Middle frontal gyrus (tissue), 1 donor: Measurements from ENCODE around the gene CPSF3.
"Not testable (repeated sequence)": the region's sequence is repeated elsewhere in the genome, so short reads cannot be mapped to it uniquely, and the experiment has no call there.

Experiments
- DNase-seq: peaks from one replicate; pipeline ENCODE4 v3.0.0-alpha.2; 2015; ENCODE audit warnings: low spot score; ENCODE audit errors: extremely low spot score

The CPSF3 gene

GRCh38 chr2:9394816-9395215 is 28.6 kb upstream of the CPSF3 start:
- no peak for DNase-seq

- DNase-seq: no peak
These were observed 26.3 kb upstream of the CPSF3 start for GRCh38 chr2:9397201-9397600.

DNA sequence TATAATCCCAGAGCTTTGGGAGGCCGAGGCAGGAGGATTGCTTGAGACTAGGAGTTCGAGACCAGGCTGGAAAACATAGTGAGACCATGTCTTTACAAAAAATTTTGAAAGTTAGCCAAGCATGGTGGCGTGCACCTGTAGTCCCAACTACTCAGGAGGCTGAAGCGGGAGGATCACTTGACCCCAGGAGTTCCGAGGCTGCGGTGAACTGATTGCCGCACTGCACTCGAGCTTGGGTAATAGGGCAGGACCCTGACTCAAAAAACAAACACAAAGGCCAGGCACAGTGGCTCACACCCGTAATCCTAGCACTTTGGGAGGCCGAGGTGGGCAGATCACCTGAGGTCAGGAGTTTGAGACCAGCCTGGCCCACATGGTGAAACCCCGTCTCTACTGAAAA is 25.2 kb upstream of the CPSF3 start:
- DNase-seq: not testable (repeated sequence)

DNA sequence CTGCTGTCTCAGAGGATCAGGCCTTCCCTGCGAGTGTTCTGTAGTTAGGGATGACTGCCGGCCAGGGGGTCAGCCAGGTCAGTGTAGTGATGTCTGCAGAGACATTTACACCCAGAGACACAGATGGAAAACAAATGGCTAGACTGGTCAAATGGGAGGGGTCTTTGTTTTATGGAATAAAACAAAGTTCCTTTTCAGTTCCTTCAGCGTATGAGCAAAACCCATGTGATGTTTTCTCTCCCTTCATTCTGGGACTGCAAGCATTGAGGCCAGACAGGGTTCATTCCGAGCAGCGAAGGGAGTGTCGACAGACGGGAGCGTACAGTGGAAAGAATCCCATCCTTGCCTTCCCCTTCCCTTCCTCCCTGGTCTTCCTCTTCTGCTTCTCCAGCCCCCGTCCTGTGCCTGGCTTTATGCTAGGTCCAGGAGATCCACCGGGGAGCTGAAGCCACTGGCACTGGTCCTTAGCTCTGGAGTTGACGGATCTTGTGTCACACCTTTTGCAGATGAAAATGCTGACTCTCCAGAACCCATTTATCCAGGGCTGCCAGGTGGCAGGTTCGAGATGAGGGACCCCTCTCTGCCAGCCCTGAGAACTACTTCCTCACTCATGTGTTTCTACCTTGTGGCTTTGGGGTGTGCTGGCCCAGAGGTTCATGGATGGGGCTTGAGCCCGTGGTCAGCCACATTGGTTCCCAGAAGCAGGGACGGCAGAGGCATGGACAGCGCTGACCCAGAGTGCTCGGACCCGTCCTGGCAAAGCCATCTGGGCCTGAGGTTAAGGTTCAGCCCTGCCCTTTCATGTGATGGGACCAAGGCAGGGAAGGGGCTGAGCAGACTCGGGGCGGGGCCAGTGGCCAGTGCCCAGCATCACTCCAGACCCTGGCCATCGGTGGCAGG is 24.3 kb upstream of the CPSF3 start:
- DNase-seq: no peak

DNA sequence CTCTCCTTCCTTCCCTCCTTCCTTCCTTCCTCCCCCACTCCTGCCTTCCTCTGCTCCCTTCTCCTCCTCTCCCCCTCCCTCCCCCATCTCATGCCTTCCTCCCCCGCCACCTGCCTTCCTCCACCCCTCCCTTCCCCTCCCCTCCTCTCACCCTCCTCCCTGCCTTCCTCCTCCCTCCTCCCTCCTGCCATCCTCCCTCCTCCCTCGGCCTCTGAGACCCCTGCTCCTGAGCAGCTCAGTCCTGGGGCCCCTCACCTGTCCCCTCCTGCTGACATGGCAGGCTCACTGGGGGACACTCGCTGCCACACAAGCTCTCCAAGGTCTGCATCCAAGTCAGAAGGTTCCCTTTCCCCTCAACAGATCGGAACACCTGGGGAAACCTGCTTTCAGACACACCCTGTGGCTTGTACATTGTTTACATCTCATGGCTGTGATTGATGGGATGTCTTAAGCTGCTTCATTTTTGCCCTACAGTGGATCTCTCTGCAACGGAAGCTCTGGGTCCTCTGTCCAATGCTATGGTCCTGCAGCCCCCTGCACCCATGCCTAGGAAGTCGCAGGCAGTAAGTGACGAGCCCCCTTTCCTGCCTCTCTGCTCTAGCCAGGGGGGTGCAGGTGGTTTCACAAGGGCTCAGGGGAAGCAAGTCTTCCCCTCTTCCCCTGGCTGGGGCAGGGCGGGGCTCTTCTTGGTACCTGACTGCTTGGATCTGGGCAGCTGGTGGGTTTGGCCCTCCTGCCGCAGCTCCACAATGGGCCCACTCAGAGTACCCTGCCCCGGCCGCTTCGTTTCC is 23.0 kb upstream of the CPSF3 start:
- no peak for DNase-seq

DNA sequence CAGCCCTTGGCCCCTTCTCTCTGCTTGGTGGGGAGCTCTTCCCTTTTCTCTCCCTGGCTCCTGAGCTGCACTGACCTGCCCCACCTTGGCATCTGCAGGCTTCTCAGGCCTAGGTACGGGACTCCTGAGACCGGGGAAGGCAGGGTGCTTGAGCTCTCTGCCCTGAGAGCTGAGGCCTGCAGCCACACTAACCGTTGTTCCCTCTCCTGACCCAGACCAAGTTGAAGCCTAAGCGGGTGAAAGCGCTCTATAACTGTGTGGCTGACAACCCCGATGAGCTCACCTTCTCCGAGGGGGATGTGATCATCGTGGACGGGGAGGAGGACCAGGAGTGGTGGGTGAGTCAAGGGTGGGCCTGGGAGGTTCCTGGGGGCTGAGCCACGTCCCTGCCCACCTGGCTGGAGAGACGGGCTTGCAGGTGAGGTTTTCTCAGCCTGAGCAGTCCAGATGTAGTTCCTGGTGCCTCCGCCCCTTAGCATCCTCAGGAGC is 22.4 kb upstream of the CPSF3 start:
- DNase-seq: no peak

- no peak for DNase-seq
These were observed 21.6 kb upstream of the CPSF3 start for GRCh38 chr2:9401646-9402371.

- no peak for DNase-seq
These were observed 19.5 kb upstream of the CPSF3 start for GRCh38 chr2:9403924-9404323.

DNA sequence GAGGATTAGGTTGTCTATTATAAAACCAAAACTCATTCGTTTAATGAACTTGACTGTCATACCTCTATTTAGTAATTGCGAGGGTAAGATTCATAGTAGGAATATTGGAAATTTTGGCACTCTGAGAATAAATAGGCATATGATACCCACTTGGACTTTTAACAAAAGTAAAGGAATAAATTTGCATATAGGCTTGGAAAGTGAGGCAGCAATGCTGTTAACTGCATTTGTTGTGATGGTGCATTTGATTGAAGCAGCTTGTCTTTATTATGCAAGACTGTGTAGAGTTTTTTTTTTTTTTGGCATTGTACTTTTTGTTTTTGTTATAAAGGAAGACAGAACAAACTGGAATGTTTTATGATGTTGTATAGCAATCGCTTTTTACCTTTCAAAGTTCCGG is 19.0 kb upstream of the CPSF3 start:
- no peak for DNase-seq

DNA sequence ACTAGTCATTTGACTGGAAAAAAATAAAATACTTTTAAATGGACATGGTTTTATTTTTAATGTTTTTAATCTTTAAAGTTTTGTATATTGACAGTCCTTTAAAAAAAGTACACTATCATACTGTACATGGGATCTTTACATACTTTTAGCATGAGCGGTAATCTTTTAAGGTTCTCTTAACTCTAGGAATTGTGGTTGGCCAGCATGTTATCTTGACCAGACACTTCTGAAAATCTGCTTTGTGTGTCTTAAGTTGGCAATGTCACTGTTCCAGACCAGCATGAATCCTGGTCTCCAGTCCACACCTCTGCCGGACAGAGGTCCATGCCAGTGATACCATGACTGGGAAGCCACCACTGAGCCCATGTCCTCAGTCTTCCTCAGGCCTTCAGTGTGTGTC is 17.8 kb upstream of the CPSF3 start:
- DNase-seq: no peak

GRCh38 chr2:9406529-9407362 is 16.7 kb upstream of the CPSF3 start:
- DNase-seq: no peak

DNA sequence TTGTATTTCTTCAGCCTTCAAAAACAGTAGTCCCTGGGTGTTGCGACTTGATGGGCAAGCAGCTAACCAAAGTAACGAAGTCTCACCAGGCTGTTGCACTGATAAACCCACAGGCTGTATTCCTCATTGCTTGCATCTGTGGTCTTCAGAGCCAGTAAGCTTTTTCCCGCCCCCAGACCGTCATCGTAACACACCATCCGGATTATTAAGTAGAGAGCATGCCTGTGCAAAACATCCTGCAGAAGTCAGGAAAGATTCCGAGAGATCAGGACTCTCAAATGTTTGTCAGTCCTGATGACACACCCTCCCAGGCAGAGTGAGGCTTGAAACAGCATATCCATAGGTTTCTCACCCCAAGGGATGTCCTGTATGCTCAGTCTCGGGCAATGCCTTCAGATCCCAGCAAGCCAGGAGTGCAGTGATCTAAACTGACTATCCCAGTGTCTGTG is 16.1 kb upstream of the CPSF3 start:
- no peak for DNase-seq

DNA sequence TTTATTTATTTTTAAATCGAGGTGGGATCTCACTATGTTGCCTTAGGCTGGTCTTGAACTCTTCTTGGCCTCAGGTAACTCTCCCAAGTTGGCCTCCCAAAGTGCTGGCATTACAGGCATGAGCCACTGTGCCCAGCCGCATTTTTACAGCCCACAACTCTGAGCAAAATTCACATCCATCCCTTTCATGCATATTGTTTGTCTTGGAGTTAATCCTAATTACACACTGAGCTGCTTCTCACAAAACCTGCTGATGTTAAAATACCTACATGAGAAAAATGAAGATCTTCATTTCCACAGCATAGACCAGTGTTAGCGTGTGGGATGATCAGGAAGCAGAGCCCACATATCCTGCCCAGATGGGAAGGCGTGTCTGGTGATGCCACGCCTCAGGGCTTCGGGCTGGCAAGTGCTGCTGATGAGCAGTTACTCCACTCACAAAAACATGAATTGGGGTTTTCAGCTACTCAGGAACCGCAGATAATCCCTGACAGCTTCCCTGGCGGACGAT is 14.8 kb upstream of the CPSF3 start:
- DNase-seq: peak; percentile 40

GRCh38 chr2:9410108-9410507 is 13.3 kb upstream of the CPSF3 start:
- DNase-seq: no peak

GRCh38 chr2:9412781-9413180 is 10.7 kb upstream of the CPSF3 start:
- no peak for DNase-seq

DNA sequence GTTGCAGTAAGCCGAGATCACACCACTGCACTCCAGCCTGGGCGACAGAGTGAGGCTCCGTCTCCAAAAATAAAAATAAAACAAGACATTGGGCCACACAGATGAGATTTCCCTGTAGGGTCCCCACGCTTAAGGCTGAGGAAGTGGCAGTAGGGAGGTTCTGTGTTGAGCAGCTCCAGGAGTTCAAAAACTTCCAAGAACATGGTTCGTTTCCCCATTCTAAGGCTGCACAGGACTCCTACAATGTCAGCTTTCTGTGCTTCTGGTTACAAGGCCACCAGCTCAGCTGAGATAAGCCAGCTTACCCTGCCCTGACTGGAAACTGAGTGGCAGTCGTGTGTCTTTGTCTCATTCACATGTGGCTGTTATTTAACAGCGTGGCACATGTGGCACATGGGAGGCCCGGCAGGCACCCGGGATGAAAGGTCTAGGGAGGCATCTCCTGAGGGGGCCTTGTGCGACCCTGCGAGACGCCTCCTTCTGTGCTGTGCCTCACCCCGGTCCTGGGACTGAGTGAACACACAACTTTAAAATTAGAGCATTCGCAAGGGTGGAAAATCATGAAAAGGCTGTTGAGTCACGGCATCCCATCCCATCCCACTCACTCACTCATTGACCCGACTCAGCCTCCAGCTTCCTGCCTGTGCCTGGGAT is 7.8 kb upstream of the CPSF3 start:
- no peak for DNase-seq

GRCh38 chr2:9416267-9416961 is 7.0 kb upstream of the CPSF3 start:
- no peak for DNase-seq

DNA sequence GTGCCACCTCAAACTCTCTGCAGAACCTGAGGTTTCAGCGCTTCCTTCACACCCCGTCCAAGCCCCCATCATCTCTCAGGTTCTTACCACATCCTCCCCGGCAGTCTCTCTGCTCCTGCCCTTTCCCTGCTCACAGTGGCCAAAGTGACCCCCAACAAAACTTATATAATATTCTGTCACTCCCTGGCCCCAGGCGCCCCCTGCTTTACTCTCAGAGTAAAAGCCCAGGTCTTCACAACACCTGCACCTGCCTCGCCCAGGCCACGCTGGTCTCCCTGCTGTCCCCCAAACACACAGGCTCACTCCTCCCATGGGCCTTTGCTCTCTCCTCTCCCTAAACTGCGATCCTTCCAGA is 6.5 kb upstream of the CPSF3 start:
- DNase-seq: no peak

- DNase-seq: no peak
These were observed 5.7 kb upstream of the CPSF3 start for GRCh38 chr2:9417725-9418124.

GRCh38 chr2:9418746-9419145 is 4.7 kb upstream of the CPSF3 start:
- no peak for DNase-seq
